H7 (cell line): ENCODE measurements around the gene ETS1. TPM values are rescaled to one million over a fixed set of nuclear protein-coding genes. Genes with fewer than 3 reads are reported as not detected.
A peak's percentile ranks its signal among the peaks of the same experiment; 100 is the strongest.

ENCODE experiments used
- DNase-seq: peaks from one replicate; pipeline ENCODE4 v3.0.0; 2012
- H3K27me3 ChIP-seq: 2 replicates; pipeline ENCODE4 v1.6.0; 2011; ENCODE audit warnings: mild to moderate bottlenecking, low read length; ENCODE audit not compliant: control insufficient read depth, insufficient read depth
- H3K36me3 ChIP-seq: replicated peaks from 2 replicates; pipeline ENCODE4 v1.5.1; 2011; ENCODE audit warnings: low read length; ENCODE audit not compliant: control insufficient read depth, insufficient read depth
- H3K4me3 ChIP-seq: 2 replicates; pipeline ENCODE4 v1.5.1; 2011; ENCODE audit warnings: low read depth, mild to moderate bottlenecking, control low read depth, low read length, moderate library complexity; ENCODE audit not compliant: insufficient read depth
- total RNA-seq: library from RNA; depleted of rRNA; stranded (reverse); fragments of >200 nt; shearing (Covaris generic); gene quantifications from 2 replicates; pipeline ENCODE4 v1.2.3, GENCODE V29; 2014

The ETS1 gene
- total RNA-seq, 1 experiment from 2014 or later = 24.1 TPM

DNA sequence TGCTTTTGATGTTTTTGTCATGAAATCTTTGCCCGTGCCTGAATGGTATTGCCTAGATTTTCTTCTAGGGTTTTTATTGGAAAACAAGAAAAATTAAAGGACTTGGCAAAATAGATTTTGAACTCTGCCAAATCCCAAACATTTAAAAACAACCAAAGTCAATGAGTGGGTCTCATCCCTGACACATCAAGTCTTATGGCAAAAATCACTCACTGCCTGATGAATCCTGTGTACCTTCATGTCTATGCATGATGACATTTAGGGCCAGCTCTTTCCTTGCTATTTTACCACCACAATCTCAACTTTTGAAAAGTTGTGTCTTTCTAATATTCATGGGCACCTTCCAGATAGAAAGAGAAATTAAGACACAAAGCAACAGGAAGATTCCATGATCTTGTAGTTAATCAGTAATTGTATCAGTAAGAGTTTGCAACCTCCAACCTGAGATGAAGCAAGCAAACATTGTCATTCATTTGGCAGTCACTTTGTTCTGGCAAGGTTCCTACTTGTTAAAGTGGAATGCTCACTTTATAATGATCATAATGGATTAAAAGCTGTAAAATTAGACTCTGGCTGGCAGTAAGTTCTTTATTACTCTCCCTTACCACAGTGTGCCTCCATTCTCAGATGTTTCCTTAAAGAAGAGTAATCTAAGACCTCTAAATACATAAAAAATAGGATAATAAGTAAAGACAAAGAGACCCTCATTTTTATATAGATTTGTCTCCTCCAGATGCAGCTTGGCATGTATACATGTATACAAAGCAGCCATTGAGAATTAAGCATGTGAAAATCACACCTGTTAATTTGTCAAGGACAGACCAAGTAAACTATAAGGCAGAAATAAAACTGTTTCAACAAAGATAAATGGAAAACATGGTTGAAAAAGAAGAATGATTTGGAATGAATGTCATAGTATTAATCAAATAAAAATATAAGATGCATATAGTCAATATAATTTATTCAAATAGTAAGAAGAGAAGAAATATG is 51.6 kb downstream of the ETS1 start:
- Histone ChIP-seq H3K4me3 (no peak overlapping the region), H3K27me3 (no peaks in the 10 kb centered on the region), H3K36me3 (no peaks in the 10 kb centered on the region)
- no peak for DNase-seq

DNA sequence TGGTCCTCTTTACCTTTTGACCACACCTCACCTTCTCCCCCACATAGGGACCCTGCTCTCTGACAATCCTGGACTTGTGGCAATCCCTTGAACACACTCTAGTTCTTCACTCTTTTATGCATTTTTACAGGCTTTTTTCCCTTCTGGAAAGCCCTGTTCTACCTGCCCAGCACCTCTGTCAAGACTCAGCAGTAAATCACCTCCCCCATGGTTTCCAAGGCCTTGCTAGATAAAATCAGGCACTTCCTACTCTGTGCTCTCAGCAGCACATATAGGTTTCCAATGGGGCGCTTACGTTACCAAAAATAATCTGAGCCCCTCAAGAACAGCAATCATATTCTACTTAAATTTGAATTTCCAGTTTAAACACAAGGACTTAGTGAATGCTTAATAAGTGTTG is 53.9 kb downstream of the ETS1 start:
- H3K27me3 ChIP-seq = no peaks in the 10 kb centered on the region
- no peak overlapping the region for H3K4me3 ChIP-seq

GRCh38 chr11:128532572-128533091 is 54.7 kb downstream of the ETS1 start:
- H3K36me3 ChIP-seq = no peaks in the 10 kb centered on the region
- no peaks in the 10 kb centered on the region for H3K27me3 ChIP-seq
- peak; percentile 51 for DNase-seq
- no peak overlapping the region for H3K4me3 ChIP-seq

More for the DNA sequence above, 53.9 kb downstream of the ETS1 start:
- H3K36me3 ChIP-seq = no peaks in the 10 kb centered on the region
- DNase-seq = no peak

DNA sequence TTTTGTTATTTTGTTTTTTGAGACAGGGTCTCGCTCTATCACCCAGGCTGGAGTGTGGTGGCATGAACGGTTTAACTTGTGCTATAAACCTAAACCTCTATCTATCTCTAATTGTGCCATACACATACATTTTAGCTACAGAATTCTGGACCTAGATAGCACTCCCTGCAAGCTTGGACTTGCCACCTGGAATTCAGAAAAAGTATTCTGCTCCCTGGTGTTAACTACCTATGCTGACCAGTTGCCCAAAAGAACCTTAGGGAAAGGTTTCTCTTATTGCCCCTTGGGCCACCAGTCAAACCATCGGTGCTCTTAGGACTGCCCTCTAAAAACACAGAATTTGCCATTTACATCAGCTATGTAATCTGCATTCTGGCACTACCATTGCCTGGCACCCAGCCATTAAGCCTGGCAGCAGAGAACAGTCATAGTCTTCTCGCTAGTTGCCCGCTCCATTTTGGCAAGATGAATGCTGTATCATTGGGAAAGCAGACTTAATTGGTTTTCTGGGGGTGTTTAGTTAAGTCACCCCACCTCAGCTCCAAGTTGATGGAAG is 55.3 kb downstream of the ETS1 start:
- DNase-seq = no peak
- Histone ChIP-seq H3K4me3 (no peak overlapping the region), H3K36me3 (no peaks in the 10 kb centered on the region), H3K27me3 (no peaks in the 10 kb centered on the region)

DNA sequence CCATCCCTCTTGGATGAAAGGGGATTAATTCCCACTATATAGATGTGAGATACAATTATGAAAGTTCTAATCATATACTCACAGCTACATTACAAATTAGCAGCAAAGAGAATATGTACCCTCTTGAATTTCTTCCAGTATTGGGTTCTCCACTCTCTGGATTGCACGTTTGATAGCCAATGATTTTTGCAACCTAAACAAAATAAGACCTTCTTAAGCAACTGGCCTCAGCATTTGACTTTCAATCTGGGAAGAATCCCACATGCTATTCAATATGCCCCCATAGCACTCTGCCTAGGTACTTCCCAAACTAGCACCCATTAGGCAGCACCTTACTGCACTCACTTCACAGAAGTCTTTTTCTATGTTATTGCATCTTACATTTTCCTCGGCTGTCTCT is 55.8 kb downstream of the ETS1 start:
- H3K27me3 ChIP-seq = no peaks in the 10 kb centered on the region
- H3K36me3 ChIP-seq = no peaks in the 10 kb centered on the region
- no peak for DNase-seq
- no peak overlapping the region for H3K4me3 ChIP-seq

DNA sequence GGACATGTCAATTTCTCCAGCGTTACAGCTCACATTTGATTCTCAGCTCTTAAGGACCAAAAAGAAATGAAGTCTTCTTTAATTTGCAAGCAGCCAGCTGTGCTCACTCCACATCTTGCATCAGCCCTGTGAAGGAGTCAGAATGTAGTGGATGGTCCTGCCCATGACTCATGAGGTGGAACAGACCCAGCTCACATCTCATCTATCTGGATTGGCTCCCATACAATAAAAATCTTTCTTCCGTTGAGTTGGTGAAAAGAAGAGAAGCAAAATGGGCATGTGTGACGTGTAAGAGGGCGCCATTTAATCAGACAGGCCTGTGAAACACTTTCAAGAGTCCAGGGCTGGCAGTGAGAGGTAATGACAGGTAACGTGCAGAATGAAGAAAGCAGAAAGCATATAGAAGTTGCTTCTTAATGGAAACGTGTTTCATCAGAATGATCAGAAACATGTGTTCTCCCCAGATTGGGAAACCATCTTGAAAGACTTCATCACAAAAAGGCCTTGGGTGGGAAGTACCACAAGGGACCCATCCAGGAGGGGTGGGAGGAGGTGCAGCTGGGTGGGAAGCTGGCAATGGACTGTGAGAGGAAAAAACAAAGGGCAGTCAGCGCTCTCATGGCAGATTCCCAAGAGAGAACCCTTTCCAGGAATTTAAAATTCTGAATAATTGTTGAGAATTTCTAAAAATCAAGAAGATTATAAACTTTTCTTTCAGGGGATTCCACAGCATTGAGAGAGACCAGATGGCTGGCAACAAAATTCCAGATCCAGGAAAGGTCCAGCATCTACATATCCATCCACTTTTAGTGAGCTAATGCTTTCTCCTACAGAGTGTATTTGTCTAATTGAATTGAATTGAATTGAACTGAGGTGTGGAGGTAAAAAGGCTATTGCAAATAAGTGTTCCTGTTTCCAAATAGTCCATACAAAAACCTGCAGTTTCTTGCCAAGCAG is 57.0 kb downstream of the ETS1 start:
- Histone ChIP-seq H3K4me3 (no peak overlapping the region), H3K36me3 (no peaks in the 10 kb centered on the region), H3K27me3 (no peaks in the 10 kb centered on the region)
- DNase-seq = no peak

- H3K36me3 ChIP-seq = no peaks in the 10 kb centered on the region
- no peaks in the 10 kb centered on the region for H3K27me3 ChIP-seq
- H3K4me3 ChIP-seq = no peak overlapping the region
- DNase-seq = no peak
Observed at GRCh38 chr11:128528294-128528693, 59.1 kb downstream of the ETS1 start.

- H3K4me3 ChIP-seq = no peak overlapping the region
- H3K27me3 ChIP-seq = no peaks in the 10 kb centered on the region
- no peaks in the 10 kb centered on the region for H3K36me3 ChIP-seq
- no peak for DNase-seq
Observed at GRCh38 chr11:128527046-128527445, 60.3 kb downstream of the ETS1 start.

DNA sequence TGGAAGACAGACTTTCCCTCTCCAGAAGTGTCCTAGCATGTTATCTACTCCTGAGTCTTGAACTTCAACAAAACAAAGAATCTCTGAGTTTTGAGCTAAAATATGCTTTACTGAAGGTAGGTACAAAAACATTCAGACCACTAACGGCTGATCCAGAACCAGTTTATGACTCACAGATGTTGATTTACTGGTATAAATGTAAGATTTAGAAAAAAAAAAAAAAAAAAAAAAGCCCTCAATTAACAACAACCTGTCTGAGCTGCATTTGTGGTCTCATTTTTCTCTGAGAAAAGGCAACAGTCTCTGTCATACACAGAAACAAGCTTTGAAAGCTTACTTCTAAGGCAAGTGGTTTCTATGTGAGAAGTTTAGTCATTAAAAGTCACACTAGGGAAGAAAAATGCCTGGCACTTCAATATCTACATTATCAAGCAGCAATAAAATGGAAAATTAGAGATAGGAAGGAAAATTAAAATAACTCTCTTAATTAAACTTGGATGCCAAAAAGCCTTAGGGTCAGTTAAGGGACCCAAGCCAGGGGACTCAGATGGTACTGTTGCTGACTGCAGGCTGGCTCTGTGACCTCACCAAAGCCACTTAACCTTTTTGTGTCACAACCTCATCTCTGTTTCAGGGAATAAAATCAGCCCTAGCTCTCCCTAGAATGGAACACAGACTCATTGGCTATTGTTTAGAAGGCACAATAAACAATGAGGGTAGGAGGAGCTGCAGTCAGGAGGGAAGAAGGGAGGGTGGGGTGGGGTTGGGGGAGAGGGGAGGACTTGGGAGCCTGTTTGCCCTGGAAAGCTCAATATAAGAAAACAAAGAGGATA is 61.7 kb downstream of the ETS1 start:
- no peak overlapping the region for H3K4me3 ChIP-seq
- H3K27me3 ChIP-seq = peaks cover 2% of the 10 kb centered on the region; the same call in 1 of the 2 replicates
- H3K36me3 ChIP-seq = no peaks in the 10 kb centered on the region
- DNase-seq = peak; percentile 44

GRCh38 chr11:128524172-128524571 is 63.2 kb downstream of the ETS1 start:
- no peaks in the 10 kb centered on the region for H3K36me3 ChIP-seq
- no peak overlapping the region for H3K4me3 ChIP-seq
- no peak for DNase-seq
- peaks cover 2% of the 10 kb centered on the region; the same call in 1 of the 2 replicates for H3K27me3 ChIP-seq

DNA sequence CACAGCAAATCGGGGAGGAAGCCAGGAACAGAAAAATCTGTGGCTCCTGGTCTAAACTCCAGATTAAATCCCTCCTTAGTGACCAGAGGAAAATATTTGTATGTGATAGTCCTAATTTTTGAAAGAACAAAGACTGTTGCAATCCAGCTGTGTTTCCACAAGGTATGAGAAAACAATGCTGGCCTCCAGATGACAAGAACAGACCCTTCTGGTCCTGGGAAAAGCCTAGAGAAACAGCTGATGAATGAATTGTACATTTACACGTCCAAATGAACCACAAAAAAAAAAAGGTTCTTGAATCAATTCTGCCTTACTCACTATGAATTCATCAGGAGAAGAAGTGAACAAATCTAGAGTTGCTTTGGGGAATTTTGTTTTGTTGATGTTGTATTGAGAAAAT is 63.7 kb downstream of the ETS1 start:
- Histone ChIP-seq H3K27me3 (peaks cover 2% of the 10 kb centered on the region; the same call in 1 of the 2 replicates), H3K4me3 (no peak overlapping the region), H3K36me3 (no peaks in the 10 kb centered on the region)
- DNase-seq = no peak

DNA sequence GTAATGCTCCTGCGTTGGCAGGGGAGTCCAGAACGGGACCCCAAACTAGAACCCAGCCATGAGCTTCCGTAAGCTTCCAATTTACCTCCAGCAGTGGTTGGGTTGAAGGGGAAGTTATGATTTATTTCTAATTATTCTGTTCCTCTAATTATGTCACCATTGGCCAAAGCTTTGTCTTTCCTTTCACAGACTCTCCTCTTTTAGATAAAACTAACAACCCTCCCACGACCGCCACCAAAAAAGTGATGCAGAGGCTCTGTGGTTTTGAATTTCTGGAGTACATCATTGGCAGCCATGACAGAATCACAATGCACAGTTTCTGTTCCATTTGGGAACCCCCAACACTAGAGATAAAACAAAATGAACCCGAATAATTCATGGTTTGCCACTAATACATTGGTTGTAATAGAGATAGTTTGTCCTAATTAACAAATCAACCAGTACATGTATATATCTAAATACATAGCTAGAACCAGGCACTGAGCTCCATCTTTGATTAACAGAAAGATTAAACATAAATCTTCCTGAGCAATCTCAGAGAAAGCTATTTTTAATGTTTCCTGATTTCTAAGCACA is 64.3 kb downstream of the ETS1 start:
- peaks cover 2% of the 10 kb centered on the region; the same call in 1 of the 2 replicates for H3K27me3 ChIP-seq
- peak overlapping the region; percentile 68 for H3K4me3 ChIP-seq
- H3K36me3 ChIP-seq = no peaks in the 10 kb centered on the region
- DNase-seq = no peak
